ENCODE results near the gene INPP5F.
"Not testable (repeated sequence)": the region's sequence is repeated elsewhere in the genome, so short reads cannot be mapped to it uniquely, and the experiment has no call there.

The INPP5F gene

GRCh38 chr10:119707331-119707730 is 18.5 kb upstream of the INPP5F start:
- not testable (repeated sequence) for DNase-seq

DNA sequence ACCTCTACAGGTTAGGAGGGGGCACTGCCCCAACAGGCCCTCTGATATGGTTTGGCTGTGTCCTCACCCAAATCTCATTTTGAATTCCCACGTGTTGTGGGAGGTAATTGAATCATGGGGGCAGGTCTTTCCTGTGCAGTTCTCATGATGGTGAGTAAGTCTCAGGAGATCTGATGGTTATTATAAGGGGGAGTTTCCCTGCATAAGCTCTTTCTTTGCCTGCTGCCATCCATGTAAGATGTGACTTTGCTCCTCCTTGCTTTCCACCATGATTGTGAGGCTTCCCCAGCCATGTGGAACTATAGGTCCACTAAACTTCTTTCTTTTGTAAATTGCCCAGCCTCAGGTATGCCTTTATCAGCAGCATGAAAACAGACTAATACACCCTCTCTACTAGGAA is 14.9 kb upstream of the INPP5F start:
- not testable (repeated sequence) for DNase-seq

- no peak for DNase-seq
Observed at GRCh38 chr10:119713744-119714483, 11.9 kb upstream of the INPP5F start.

GRCh38 chr10:119714484-119714816 is 11.4 kb upstream of the INPP5F start:
- DNase-seq: no peak

GRCh38 chr10:119715628-119716505 is 10.0 kb upstream of the INPP5F start:
- no peak for DNase-seq

DNA sequence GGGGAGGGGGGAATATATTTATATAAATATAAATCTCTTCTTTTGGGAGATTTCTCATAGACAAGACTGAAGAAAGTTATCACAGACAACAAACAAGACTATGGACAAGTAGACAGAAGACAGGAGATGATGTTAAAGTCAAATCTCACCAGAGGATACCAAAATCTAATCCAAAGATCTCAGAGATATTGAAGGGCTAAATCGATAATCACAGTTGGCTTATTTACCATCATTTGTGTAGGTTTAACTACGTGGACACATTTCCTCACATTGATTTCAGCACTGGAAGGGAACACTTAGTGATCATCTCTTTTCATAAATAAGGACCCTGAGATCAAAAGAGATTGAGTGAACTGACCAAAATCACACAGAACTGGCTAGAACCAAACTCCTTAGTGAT is 2.7 kb upstream of the INPP5F start:
- no peak for DNase-seq

GRCh38 chr10:119723624-119724023 is 2.2 kb upstream of the INPP5F start:
- no peak for DNase-seq

DNA sequence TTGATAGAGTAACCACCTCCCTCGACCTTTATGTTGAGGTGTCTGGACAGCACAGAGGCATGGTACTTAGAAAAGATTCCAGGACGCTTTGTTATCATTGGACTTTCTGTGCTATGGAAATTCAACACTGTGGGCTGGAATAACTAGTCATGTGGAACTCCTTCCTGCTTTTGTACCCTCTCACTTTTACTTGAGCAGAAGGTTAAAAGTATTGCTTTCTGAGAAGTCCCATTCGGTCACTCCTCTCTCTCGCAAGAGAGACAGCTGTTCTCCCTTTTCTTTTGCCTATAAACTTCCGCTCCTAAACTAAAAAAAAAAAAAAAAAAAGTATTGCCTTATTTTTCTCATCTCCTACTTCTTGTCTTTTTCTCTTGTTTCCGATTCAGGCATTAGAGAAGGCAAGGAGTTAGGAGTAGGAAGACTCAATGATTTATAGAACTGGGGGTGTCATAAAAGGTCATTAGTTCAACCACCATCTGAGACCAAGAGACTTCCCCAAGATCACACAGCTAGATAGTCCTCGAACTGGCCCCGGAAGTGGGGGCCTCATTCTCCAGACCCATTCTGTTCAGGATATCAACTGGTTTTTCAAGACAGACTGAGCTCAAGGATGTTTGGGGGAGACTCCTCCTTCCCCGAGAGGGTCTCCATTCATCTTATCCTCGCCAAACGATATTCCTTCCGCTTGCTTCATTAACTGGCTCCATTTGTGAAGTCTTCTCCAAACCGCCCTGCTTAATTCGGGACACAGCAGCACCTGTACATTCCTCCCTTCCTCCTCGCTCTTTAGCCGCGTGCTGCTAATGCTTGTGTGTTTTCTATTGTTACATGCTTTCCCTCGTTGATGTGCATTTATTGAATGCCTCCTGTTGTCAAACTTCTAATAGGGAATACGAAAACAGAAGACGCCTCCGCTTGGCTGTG is 995 bp upstream of the INPP5F start:
- peak; percentile 72 for DNase-seq

- no peak for DNase-seq
Observed at GRCh38 chr10:119725517-119725827, 378 bp upstream of the INPP5F start.

DNA sequence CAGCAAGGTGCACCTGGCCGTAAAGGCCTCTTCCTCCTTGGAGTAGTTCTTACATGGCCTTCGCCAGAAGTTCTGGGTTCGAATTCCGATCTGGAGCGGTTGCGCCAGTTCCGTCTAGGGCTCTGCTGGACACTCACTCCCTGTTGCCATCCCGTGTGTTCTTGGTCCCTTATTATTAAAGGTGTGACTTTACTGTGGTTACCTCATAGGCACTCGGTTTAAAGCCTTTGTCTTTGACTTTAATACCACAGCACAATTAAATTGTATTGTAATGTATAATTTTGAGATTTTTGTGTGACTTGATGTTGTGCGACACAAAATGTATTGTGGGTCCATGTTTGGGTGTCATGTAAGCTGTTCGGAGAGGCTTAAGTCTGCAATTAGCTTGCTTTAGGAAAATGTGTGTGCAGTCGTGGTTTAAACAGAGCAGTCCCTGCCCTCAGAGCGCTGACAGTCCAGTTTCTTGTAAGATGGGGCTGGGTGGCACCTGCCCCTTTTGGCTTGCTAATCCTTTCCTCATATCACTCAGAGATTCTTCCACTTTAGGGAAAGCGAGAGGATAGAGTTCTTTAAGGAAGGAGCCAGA is 919 bp downstream of the INPP5F start:
- no peak for DNase-seq

DNA sequence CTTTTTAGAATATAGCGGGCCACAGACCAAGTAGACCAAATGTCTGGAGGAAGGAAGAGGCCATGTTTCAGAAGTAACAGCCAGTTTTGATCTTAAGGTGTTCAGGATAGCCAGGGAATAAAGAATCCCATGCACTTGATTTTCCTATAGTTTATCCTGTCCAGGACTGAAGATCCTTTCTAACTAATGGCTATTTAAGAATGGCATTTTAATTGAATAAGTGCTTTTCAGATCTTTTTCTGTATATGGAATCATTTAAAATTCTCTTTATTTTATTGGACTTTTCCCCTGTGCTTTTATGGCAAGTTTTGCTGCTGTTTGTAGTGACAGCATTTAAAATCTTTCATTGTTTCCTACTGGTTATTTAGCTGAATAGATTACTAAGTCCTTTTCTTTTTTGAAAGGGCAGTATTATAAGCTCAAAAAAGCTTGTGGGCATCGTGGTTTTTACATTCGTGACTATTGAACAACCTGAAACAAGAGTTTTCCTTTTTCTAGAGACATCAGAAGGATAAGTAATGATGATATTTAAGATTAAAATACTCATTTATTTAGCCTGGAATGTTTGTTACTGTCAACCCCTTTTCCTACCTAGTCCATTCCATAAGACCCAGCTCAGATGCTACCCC is 2.4 kb downstream of the INPP5F start:
- DNase-seq: no peak

DNA sequence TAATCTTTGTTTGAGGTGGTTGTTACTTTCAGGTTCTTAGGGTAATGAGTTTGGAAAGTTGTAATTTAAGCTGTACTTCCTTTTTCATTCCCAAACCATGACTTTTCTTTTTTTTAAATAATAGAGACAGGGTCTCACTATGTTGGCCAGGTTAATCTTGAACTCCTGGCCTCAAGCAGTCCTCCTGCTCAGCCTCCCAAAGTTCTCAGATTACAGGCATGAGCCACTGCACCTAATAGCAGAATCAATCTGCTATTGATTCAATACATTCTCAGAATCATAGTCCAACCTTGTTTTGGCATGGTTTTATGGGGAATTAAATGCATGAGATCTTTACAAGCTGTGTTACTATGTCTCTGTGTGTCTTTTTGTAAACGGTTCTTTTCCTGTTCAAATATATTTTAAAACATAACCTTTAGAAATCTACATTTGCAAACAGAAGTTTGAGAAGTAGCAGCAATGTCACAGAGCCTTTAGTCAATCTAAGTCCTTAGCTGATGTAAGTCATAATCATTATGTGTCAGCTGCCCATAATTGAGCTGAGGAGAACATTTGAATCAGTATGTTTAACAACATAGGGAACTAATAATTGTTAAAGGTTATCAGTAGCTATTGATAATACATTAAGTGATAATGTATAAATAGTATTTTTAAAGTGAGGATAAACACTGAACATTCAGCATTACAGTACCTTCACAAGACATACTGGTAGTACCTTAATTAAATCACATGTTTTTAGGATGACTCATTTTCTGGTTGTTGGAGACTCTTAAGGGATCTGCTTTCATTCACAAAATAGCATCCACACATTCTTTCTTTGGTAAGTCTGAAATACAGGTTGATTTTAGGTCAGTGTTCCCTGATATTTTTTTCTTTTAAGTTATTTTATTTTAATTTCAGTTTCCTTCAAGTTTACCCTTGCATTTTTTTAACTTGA is 8.8 kb downstream of the INPP5F start:
- DNase-seq: no peak

DNA sequence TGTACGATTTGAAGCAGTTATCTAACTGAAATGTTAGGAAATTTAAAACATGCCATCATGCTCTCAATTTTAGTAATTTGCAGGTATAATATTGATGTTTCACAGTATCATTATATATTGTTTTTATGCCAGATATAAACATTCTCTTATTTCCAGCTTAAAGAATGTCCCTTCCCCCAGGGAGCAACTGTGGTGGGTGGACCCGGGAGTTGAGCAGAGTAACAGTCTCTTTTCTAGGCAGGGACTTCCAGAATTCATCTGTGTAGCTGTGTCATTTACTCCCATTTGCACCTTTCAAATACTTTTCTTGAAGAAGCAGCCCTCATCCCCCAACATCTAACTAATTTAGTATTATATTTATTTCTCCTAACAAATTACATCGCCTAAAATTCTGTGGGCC is 9.6 kb downstream of the INPP5F start:
- DNase-seq: no peak

- no peak for DNase-seq
Observed at GRCh38 chr10:119736220-119736619, 10.4 kb downstream of the INPP5F start.

- DNase-seq: no peak
Observed at GRCh38 chr10:119737039-119737663, 11.3 kb downstream of the INPP5F start.

GRCh38 chr10:119737823-119738222 is 12.0 kb downstream of the INPP5F start:
- no peak for DNase-seq

- no peak for DNase-seq
Observed at GRCh38 chr10:119738962-119739361, 13.1 kb downstream of the INPP5F start.

GRCh38 chr10:119740096-119740495 is 14.2 kb downstream of the INPP5F start:
- no peak for DNase-seq

DNA sequence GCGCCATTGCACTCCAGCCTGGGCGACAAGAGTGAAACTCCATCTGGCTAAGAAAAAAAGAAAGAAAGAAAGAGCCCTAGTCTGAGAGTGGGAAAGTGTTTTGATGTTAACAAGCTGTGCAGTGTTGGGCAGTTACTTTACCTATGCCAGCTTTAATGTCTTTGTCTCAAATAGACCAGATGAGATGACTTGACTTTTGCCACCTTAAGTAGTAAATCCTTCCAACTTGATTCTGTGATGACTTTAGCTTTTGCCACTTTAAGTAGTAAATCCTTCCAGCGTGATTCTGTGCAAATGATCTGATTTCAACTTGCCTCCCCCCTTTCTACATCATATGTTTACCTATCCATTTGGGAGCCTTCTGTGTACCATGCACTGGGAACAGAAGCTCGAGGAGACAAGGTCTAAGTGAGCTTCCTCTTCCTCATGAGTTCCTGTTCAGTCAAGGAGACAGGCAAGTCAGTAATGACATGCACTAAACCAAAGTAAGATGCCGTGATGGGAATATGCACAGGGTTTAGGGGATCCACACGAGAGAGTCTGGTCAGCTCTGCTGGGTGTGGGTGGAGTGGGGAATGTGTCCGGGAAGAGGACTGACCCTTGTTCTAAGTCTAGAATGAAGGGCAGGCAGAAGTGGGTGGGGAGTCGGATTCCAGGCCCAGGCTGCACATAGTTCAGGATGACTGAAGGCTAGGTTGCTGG is 17.2 kb downstream of the INPP5F start:
- no peak for DNase-seq

GRCh38 chr10:119747940-119748339 is 22.1 kb downstream of the INPP5F start:
- no peak for DNase-seq
